ENCODE results near the gene RRM1. TPM values are rescaled to one million over a fixed set of nuclear protein-coding genes. Genes with fewer than 3 reads are reported as not detected.
"Not testable (repeated sequence)": the region's sequence is repeated elsewhere in the genome, so short reads cannot be mapped to it uniquely, and the experiment has no call there.

The RRM1 gene
- total RNA-seq, 1 donor from 2014 or later = 14.6 TPM

- DNase-seq (ENCODE audit: low spot score) (no peak), ATAC-seq (no peak)
Observed at GRCh38 chr11:4134806-4135205, 40.2 kb downstream of the RRM1 start.

- DNase-seq (ENCODE audit: low spot score) = no peak
- no peak for ATAC-seq
Observed at GRCh38 chr11:4138497-4138896, 43.9 kb downstream of the RRM1 start.

GRCh38 chr11:4140067-4140636 is 45.6 kb downstream of the RRM1 start:
- no peak for ATAC-seq

GRCh38 chr11:4146070-4146771 is 51.6 kb downstream of the RRM1 start:
- no peak for DNase-seq (ENCODE audit: low spot score)
- ATAC-seq = no peak

More at GRCh38 chr11:4140067-4140636, 45.6 kb downstream of the RRM1 start:
- DNase-seq (ENCODE audit: low spot score) = no peak

- no peak for ATAC-seq
- no peak for DNase-seq (ENCODE audit: low spot score)
Observed at GRCh38 chr11:4146772-4147098, 52.1 kb downstream of the RRM1 start.

- DNase-seq (ENCODE audit: low spot score) (no peak), ATAC-seq (no peak)
Observed at GRCh38 chr11:4154503-4154902, 59.9 kb downstream of the RRM1 start.

GRCh38 chr11:4156571-4156970 is 62.0 kb downstream of the RRM1 start:
- DNase-seq (ENCODE audit: low spot score) = no peak
- no peak for ATAC-seq

- not testable (repeated sequence) for ATAC-seq; DNase-seq (ENCODE audit: low spot score)
Observed at GRCh38 chr11:4158818-4159217, 64.2 kb downstream of the RRM1 start.

- ATAC-seq (no peak), DNase-seq (ENCODE audit: low spot score) (no peak)
Observed at GRCh38 chr11:4161305-4161704, 66.7 kb downstream of the RRM1 start.

GRCh38 chr11:4164884-4165590 is 70.4 kb downstream of the RRM1 start:
- ATAC-seq (no peak), DNase-seq (ENCODE audit: low spot score) (no peak)

GRCh38 chr11:4167292-4167691 is 72.7 kb downstream of the RRM1 start:
- ATAC-seq = no peak
- DNase-seq (ENCODE audit: low spot score) = no peak

- DNase-seq (ENCODE audit: low spot score) = no peak
- ATAC-seq = no peak
Observed at GRCh38 chr11:4167758-4168157, 73.2 kb downstream of the RRM1 start.

GRCh38 chr11:4175620-4176350 is 81.2 kb downstream of the RRM1 start:
- not testable (repeated sequence) for DNase-seq (ENCODE audit: low spot score); ATAC-seq

GRCh38 chr11:4178813-4179662 is 84.4 kb downstream of the RRM1 start:
- DNase-seq (ENCODE audit: low spot score) (peak; percentile 79), ATAC-seq (peak; percentile 67)

- no peak for ATAC-seq
- no peak for DNase-seq (ENCODE audit: low spot score)
Observed at GRCh38 chr11:4180441-4181183, 86.0 kb downstream of the RRM1 start.

- DNase-seq (ENCODE audit: low spot score) (peak; percentile 80), ATAC-seq (peak; percentile 78)
Observed at GRCh38 chr11:4181782-4182721, 87.5 kb downstream of the RRM1 start.

GRCh38 chr11:4183410-4184057 is 88.9 kb downstream of the RRM1 start:
- ATAC-seq = no peak
- no peak for DNase-seq (ENCODE audit: low spot score)

All from left lobe of liver (tissue), 2 donors.